MM.1S (cell line): ENCODE data around the gene SETD3.

Source experiments
- DNase-seq: peaks from one replicate; pipeline ENCODE4 v3.0.0-alpha.2; 2015
- H2AFZ ChIP-seq: fragments of 300-600 bp; sonication (generic); 2 replicates; pipeline ENCODE4 v1.6.0; 2016; ENCODE audit warnings: antibody characterized with exemption, low read length
- H3F3A ChIP-seq: fragments of 300-600 bp; sonication (generic); 2 replicates; pipeline ENCODE4 v1.6.1; 2016; ENCODE audit warnings: mild to moderate bottlenecking, antibody characterized with exemption, low read length, moderate library complexity, mixed read lengths; ENCODE audit not compliant: insufficient read depth
- H3K27ac ChIP-seq: fragments of 300-600 bp; sonication (generic); 2 replicates; pipeline ENCODE4 v1.5.1; 2016; ENCODE audit warnings: mild to moderate bottlenecking, low read length
- H3K27me3 ChIP-seq: fragments of 300-600 bp; sonication (generic); replicated peaks from 2 replicates; pipeline ENCODE4 v1.6.0; 2016; ENCODE audit warnings: low read length; ENCODE audit not compliant: insufficient read depth
- H3K36me3 ChIP-seq: fragments of 300-600 bp; sonication (generic); replicated peaks from 2 replicates; pipeline ENCODE4 v1.6.1; 2016; ENCODE audit warnings: mild to moderate bottlenecking, low read length, mixed read lengths; ENCODE audit not compliant: insufficient read depth
- H3K4me1 ChIP-seq: fragments of 300-600 bp; sonication (generic); 2 replicates; pipeline ENCODE4 v1.6.1; 2016; ENCODE audit warnings: low read length, mixed read lengths
- H3K4me2 ChIP-seq: fragments of 300-600 bp; sonication (generic); 2 replicates; pipeline ENCODE4 v1.6.0; 2016; ENCODE audit warnings: low read depth, low read length
- H3K4me3 ChIP-seq: fragments of 300-600 bp; sonication (generic); 2 replicates; pipeline ENCODE4 v1.5.1; 2016; ENCODE audit warnings: low read length, mixed read lengths
- H3K79me2 ChIP-seq: fragments of 300-600 bp; sonication (generic); 2 replicates; pipeline ENCODE4 v1.6.1; 2016; ENCODE audit warnings: mixed run types, low read length, mixed read lengths
- H3K9ac ChIP-seq: fragments of 300-600 bp; sonication (generic); 2 replicates; pipeline ENCODE4 v1.6.1; 2016; ENCODE audit warnings: low read length, mixed read lengths
- H3K9me2 ChIP-seq: fragments of 300-600 bp; sonication (generic); replicated peaks from 2 replicates; pipeline ENCODE4 v1.6.1; 2016; ENCODE audit warnings: mild to moderate bottlenecking, low read length, mixed read lengths; ENCODE audit not compliant: insufficient read depth
- H3K9me3 ChIP-seq: fragments of 300-600 bp; sonication (generic); replicated peaks from 2 replicates; pipeline ENCODE4 v1.6.1; 2016; ENCODE audit warnings: mild to moderate bottlenecking, low read length, mixed read lengths; ENCODE audit not compliant: insufficient read depth
- H4K20me1 ChIP-seq: fragments of 300-600 bp; sonication (generic); 2 replicates; pipeline ENCODE4 v1.6.1; 2016; ENCODE audit warnings: mild to moderate bottlenecking, low read length, moderate library complexity, mixed read lengths; ENCODE audit not compliant: insufficient read depth
- EZH2 ChIP-seq: fragments of 300-600 bp; sonication (generic); optimal IDR thresholded peaks from 2 replicates; pipeline ENCODE3; 2017; ENCODE audit warnings: low read depth, mild to moderate bottlenecking, antibody characterized with exemption, low read length, mixed read lengths
- EZH2phosphoT487 ChIP-seq: fragments of 300-600 bp; sonication (generic); IDR thresholded peaks from 2 replicates; pipeline ENCODE4 v1.6.1; 2018; ENCODE audit warnings: antibody characterized with exemption, low read length
- TF ChIP-seq, protein P1 (sequence below): fragments of 300-600 bp; sonication (generic); IDR thresholded peaks from 2 replicates; pipeline ENCODE4 v1.5.1; 2016; ENCODE audit warnings: antibody characterized with exemption, low read length, mixed read lengths

Gene SETD3

GRCh38 chr14:99508896-99509629 is 28.4 kb upstream of the SETD3 start:
- no peaks in the 10 kb centered on the region for H3F3A ChIP-seq
- no peaks in the 10 kb centered on the region for H3K4me1 ChIP-seq
- H3K79me2 ChIP-seq = no peaks in the 10 kb centered on the region
- H3K9ac ChIP-seq = no peak overlapping the region
- no peak overlapping the region for H3K4me3 ChIP-seq
- H3K9me3 ChIP-seq = no peaks in the 10 kb centered on the region
- no peaks in the 10 kb centered on the region for H3K27me3 ChIP-seq
- TF ChIP-seq EZH2 (no peak), EZH2phosphoT487 (no peak)
- TF ChIP-seq, protein P1, sequence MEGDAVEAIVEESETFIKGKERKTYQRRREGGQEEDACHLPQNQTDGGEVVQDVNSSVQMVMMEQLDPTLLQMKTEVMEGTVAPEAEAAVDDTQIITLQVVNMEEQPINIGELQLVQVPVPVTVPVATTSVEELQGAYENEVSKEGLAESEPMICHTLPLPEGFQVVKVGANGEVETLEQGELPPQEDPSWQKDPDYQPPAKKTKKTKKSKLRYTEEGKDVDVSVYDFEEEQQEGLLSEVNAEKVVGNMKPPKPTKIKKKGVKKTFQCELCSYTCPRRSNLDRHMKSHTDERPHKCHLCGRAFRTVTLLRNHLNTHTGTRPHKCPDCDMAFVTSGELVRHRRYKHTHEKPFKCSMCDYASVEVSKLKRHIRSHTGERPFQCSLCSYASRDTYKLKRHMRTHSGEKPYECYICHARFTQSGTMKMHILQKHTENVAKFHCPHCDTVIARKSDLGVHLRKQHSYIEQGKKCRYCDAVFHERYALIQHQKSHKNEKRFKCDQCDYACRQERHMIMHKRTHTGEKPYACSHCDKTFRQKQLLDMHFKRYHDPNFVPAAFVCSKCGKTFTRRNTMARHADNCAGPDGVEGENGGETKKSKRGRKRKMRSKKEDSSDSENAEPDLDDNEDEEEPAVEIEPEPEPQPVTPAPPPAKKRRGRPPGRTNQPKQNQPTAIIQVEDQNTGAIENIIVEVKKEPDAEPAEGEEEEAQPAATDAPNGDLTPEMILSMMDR = no peak
- DNase-seq = no peak
- H4K20me1 ChIP-seq = no peaks in the 10 kb centered on the region
- H3K27ac ChIP-seq = no peak overlapping the region
- H3K4me2 ChIP-seq = no peak overlapping the region
- no peak overlapping the region for H2AFZ ChIP-seq
- no peaks in the 10 kb centered on the region for H3K9me2 ChIP-seq
- H3K36me3 ChIP-seq = no peaks in the 10 kb centered on the region

GRCh38 chr14:99507860-99508640 is 27.4 kb upstream of the SETD3 start:
- Histone ChIP-seq H3K4me1 (no peaks in the 10 kb centered on the region), H3K79me2 (no peaks in the 10 kb centered on the region), H3K27me3 (no peaks in the 10 kb centered on the region), H3K4me2 (no peak overlapping the region), H3F3A (no peaks in the 10 kb centered on the region), H3K27ac (no peak overlapping the region), H3K9ac (no peak overlapping the region), H2AFZ (no peak overlapping the region), H3K4me3 (no peak overlapping the region), H3K36me3 (no peaks in the 10 kb centered on the region), H3K9me3 (no peaks in the 10 kb centered on the region), H4K20me1 (no peaks in the 10 kb centered on the region), H3K9me2 (no peaks in the 10 kb centered on the region)
- TF ChIP-seq, protein P1 = no peak
- TF ChIP-seq EZH2 (no peak), EZH2phosphoT487 (no peak)
- DNase-seq = no peak

GRCh38 chr14:99506276-99506675 is 25.6 kb upstream of the SETD3 start:
- no peaks in the 10 kb centered on the region for H3K9me3 ChIP-seq
- no peaks in the 10 kb centered on the region for H3F3A ChIP-seq
- no peaks in the 10 kb centered on the region for H3K4me1 ChIP-seq
- no peak overlapping the region for H3K4me3 ChIP-seq
- no peak overlapping the region for H3K27ac ChIP-seq
- H3K9ac ChIP-seq = no peak overlapping the region
- DNase-seq = no peak
- H2AFZ ChIP-seq = no peak overlapping the region
- H3K27me3 ChIP-seq = no peaks in the 10 kb centered on the region
- no peaks in the 10 kb centered on the region; the same call in 1 of the 2 replicates for H3K36me3 ChIP-seq
- H3K9me2 ChIP-seq = no peaks in the 10 kb centered on the region
- TF ChIP-seq EZH2phosphoT487 (no peak), EZH2 (no peak)
- TF ChIP-seq, protein P1 = no peak
- H3K79me2 ChIP-seq = no peaks in the 10 kb centered on the region
- H4K20me1 ChIP-seq = no peaks in the 10 kb centered on the region
- no peak overlapping the region for H3K4me2 ChIP-seq
